ENCODE results near the gene CACNG4. TPM values are rescaled to one million over a fixed set of nuclear protein-coding genes. Genes with fewer than 3 reads are reported as not detected.

Gene CACNG4
- total and polyA plus RNA-seq, 2 of the 4 experiments (the other 2 are of a cell fraction) = under 0.01 to 0.53 TPM

DNA sequence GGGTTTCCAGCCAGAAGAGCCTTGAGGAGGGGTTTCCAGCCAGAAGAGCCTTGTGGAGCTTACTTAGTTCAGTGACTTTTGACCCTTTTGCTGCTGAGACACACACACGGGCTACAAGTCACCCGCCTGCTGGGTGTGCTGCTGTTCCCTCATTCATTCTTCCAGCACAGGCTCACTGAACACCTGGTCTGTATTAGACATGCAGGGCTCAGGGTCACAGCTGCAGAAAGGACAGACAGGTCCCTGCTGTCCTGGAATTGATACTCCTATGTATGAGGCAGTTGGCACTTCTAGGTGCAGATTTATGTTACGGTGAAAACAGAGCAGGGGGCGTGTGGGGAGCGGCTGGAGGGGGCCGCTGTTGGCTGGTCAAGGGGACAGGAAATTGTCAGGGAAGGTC is 6.8 kb downstream of the CACNG4 start:
- H3K4me1 ChIP-seq (ENCODE audit: control insufficient read depth, insufficient read depth, low read length) = no peaks in the 10 kb centered on the region
- no peaks in the 10 kb centered on the region for H3K9me3 ChIP-seq (ENCODE audit: control insufficient read depth, insufficient read depth, low read length)
- TF ChIP-seq RAD21 (IDR thresholded peaks at IDR 0.05; ENCODE audit: low read length) (no peak), SMC3 (IDR thresholded peaks at IDR 0.05; ENCODE audit: low read depth, low read length) (no peak), FOS (IDR thresholded peaks at IDR 0.05; ENCODE audit: low read depth, low read length) (no peak), CHD1 (IDR thresholded peaks at IDR 0.05; ENCODE audit: low read depth, low read length) (no peak), NFE2L2 (IDR thresholded peaks at IDR 0.05; ENCODE audit: low read depth, low read length) (no peak), POLR2A (IDR thresholded peaks at IDR 0.05; ENCODE audit: low read depth, low read length) (no peak)
- TF ChIP-seq, protein P1, sequence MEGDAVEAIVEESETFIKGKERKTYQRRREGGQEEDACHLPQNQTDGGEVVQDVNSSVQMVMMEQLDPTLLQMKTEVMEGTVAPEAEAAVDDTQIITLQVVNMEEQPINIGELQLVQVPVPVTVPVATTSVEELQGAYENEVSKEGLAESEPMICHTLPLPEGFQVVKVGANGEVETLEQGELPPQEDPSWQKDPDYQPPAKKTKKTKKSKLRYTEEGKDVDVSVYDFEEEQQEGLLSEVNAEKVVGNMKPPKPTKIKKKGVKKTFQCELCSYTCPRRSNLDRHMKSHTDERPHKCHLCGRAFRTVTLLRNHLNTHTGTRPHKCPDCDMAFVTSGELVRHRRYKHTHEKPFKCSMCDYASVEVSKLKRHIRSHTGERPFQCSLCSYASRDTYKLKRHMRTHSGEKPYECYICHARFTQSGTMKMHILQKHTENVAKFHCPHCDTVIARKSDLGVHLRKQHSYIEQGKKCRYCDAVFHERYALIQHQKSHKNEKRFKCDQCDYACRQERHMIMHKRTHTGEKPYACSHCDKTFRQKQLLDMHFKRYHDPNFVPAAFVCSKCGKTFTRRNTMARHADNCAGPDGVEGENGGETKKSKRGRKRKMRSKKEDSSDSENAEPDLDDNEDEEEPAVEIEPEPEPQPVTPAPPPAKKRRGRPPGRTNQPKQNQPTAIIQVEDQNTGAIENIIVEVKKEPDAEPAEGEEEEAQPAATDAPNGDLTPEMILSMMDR (conservative IDR thresholded peaks at IDR 0.05; ENCODE audit: low read depth, low read length) = no peak
- TF ChIP-seq, protein P2, sequence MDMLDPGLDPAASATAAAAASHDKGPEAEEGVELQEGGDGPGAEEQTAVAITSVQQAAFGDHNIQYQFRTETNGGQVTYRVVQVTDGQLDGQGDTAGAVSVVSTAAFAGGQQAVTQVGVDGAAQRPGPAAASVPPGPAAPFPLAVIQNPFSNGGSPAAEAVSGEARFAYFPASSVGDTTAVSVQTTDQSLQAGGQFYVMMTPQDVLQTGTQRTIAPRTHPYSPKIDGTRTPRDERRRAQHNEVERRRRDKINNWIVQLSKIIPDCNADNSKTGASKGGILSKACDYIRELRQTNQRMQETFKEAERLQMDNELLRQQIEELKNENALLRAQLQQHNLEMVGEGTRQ (IDR thresholded peaks at IDR 0.05; ENCODE audit: low read depth, low read length) = no peak
- H3K27me3 ChIP-seq (ENCODE audit: control insufficient read depth, insufficient read depth, low read length) = peaks cover 84% of the 10 kb centered on the region
- no peak overlapping the region for H3K4me2 ChIP-seq (ENCODE audit: low read depth, low read length)
- no peak overlapping the region for H3K4me3 ChIP-seq (ENCODE audit: insufficient read depth, low read depth, low read length)
- no peak overlapping the region for H2AK9ac ChIP-seq (replicated peaks; ENCODE audit: low read depth, low read length, poor library complexity)
- H4K20me1 ChIP-seq (ENCODE audit: insufficient read depth, low read length) = no peaks in the 10 kb centered on the region
- no TSS peak for BruUV-seq (replicated peaks)
- H4K5ac ChIP-seq (ENCODE audit: low read depth, low read length) = no peak overlapping the region
- no peak overlapping the region for H4K8ac ChIP-seq (ENCODE audit: low read depth in 2 of 2, low read length in 2 of 2)
- no peaks in the 10 kb centered on the region for H3K36me3 ChIP-seq (ENCODE audit: control insufficient read depth, insufficient read depth, low read length)
- no peak overlapping the region for H2AK5ac ChIP-seq (ENCODE audit: low read depth, low read length)
- H3K27ac ChIP-seq (ENCODE audit: insufficient read depth, low read length) = no peak overlapping the region
- no peak overlapping the region for H3K14ac ChIP-seq (replicated peaks; ENCODE audit: low read depth, low read length)
- no peak overlapping the region for H3K9ac ChIP-seq (ENCODE audit: low read depth, low read length)
- no peak overlapping the region for H3K18ac ChIP-seq (ENCODE audit: low read depth, low read length)
- H2BK120ac ChIP-seq (ENCODE audit: low read depth, low read length) = no peak overlapping the region
- no peak overlapping the region for H2AFZ ChIP-seq (replicated peaks; ENCODE audit: low read length, poor library complexity)
- no peak overlapping the region for H3K23ac ChIP-seq (ENCODE audit: low read depth, low read length)
- ChIA-PET CTCF (no interaction called here), POLR2A (ENCODE audit: unreplicated experiment) (no interaction called here)
- no peak overlapping the region for H4K91ac ChIP-seq (ENCODE audit: insufficient read depth, low read depth, low read length)
- in situ Hi-C loops (cut with MboI; ENCODE audit: low sequenced_read_pairs) (no loop called here), intact Hi-C loops (cut with micrococcal nuclease) (no loop called here), dilution Hi-C loops (cut with HindIII; ENCODE audit: low sequenced_read_pairs, unreplicated experiment) (no loop called here)
- H3K79me1 ChIP-seq (ENCODE audit: low read depth in 1 of 2, low read length in 2 of 2) = no peaks in the 10 kb centered on the region
- WGBS, 2 experiments (ENCODE audit: extremely low coverage in 2 of 2, insufficient read length in 1 of 2) = 100% methylated on average over 1 of the region's 6 CpGs; no CpG with 5 or more reads in 1 of the 2 experiments
- no peak for DNase-seq
- no peak overlapping the region for H2BK20ac ChIP-seq (ENCODE audit: low read depth, low read length)
- H2BK5ac ChIP-seq (ENCODE audit: low read depth, low read length, poor library complexity, severe bottlenecking) = no peak overlapping the region
- no peak for ATAC-seq (ENCODE audit: low read depth)
- no peak overlapping the region for H2BK15ac ChIP-seq (ENCODE audit: low read depth, low read length)
- no peak overlapping the region for H3K56ac ChIP-seq (ENCODE audit: extremely low read depth, insufficient read depth, low read length)
- H3K4ac ChIP-seq (ENCODE audit: low read depth, low read length) = no peak overlapping the region
- H3K9me1 ChIP-seq (ENCODE audit: insufficient read depth, low read length) = no peaks in the 10 kb centered on the region

Data from IMR-90 (cell line).